Measurements from ENCODE around the gene CR1L. TPM values are rescaled to one million over a fixed set of nuclear protein-coding genes. Genes with fewer than 3 reads are reported as not detected.

CR1L gene
- total RNA-seq, 1 experiment from 2014 or later: not detected

- intact Hi-C loops (cut with micrococcal nuclease; ENCODE audit: unreplicated experiment): no loop called here
Measured at GRCh38 chr1:207666342-207666741, 21.4 kb downstream of the CR1L start.

GRCh38 chr1:207669528-207670009 lies 24.6 kb downstream of the CR1L start:
- no peaks in the 10 kb centered on the region for H3K9me2 ChIP-seq (ENCODE audit: insufficient read depth)
- no peak for DNase-seq
- no peaks in the 10 kb centered on the region for H3K36me3 ChIP-seq (ENCODE audit: low read depth)
- no peaks in the 10 kb centered on the region for H3K79me2 ChIP-seq (ENCODE audit: low read depth)
- CTCF ChIA-PET: no interaction called here
- H3K9me3 ChIP-seq (ENCODE audit: insufficient read depth, low read depth): no peaks in the 10 kb centered on the region
- TF ChIP-seq, protein P1, sequence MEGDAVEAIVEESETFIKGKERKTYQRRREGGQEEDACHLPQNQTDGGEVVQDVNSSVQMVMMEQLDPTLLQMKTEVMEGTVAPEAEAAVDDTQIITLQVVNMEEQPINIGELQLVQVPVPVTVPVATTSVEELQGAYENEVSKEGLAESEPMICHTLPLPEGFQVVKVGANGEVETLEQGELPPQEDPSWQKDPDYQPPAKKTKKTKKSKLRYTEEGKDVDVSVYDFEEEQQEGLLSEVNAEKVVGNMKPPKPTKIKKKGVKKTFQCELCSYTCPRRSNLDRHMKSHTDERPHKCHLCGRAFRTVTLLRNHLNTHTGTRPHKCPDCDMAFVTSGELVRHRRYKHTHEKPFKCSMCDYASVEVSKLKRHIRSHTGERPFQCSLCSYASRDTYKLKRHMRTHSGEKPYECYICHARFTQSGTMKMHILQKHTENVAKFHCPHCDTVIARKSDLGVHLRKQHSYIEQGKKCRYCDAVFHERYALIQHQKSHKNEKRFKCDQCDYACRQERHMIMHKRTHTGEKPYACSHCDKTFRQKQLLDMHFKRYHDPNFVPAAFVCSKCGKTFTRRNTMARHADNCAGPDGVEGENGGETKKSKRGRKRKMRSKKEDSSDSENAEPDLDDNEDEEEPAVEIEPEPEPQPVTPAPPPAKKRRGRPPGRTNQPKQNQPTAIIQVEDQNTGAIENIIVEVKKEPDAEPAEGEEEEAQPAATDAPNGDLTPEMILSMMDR (conservative IDR thresholded peaks at IDR 0.05): no peak
- TF ChIP-seq EZH2 (IDR thresholded peaks at IDR 0.05; ENCODE audit: low read depth): no peak
- H3K27ac ChIP-seq: no peak overlapping the region
- H3K4me3 ChIP-seq: no peak overlapping the region
- no peak overlapping the region for H3K4me2 ChIP-seq
- intact Hi-C loops (cut with micrococcal nuclease; ENCODE audit: unreplicated experiment): no loop called here
- no peak overlapping the region for H2AFZ ChIP-seq
- no peaks in the 10 kb centered on the region for H3K27me3 ChIP-seq (ENCODE audit: insufficient read depth, low read depth)
- POLR2A ChIA-PET (ENCODE audit: unreplicated experiment): no interaction called here
- BruUV-seq (replicated peaks): no TSS peak
- H4K20me1 ChIP-seq (ENCODE audit: insufficient read depth): no peaks in the 10 kb centered on the region
- H3K4me1 ChIP-seq (replicated peaks; ENCODE audit: insufficient read depth): no peaks in the 10 kb centered on the region
- no peaks in the 10 kb centered on the region for H3F3A ChIP-seq (ENCODE audit: insufficient read depth, low read depth)

More at GRCh38 chr1:207666342-207666741, 21.4 kb downstream of the CR1L start:
- Histone ChIP-seq H3K4me1 (replicated peaks; ENCODE audit: insufficient read depth) (no peaks in the 10 kb centered on the region), H2AFZ (no peak overlapping the region), H3K9me2 (ENCODE audit: insufficient read depth) (no peaks in the 10 kb centered on the region), H3K9me3 (ENCODE audit: insufficient read depth, low read depth) (no peaks in the 10 kb centered on the region), H4K20me1 (ENCODE audit: insufficient read depth) (no peaks in the 10 kb centered on the region), H3K27ac (no peak overlapping the region), H3K79me2 (ENCODE audit: low read depth) (no peaks in the 10 kb centered on the region), H3F3A (ENCODE audit: insufficient read depth, low read depth) (no peaks in the 10 kb centered on the region), H3K4me3 (no peak overlapping the region), H3K36me3 (ENCODE audit: low read depth) (no peaks in the 10 kb centered on the region), H3K27me3 (ENCODE audit: insufficient read depth, low read depth) (no peaks in the 10 kb centered on the region), H3K4me2 (no peak overlapping the region)
- POLR2A ChIA-PET (ENCODE audit: unreplicated experiment): no interaction called here
- no TSS peak for BruUV-seq (replicated peaks)
- no peak for DNase-seq
- TF ChIP-seq, protein P1 (conservative IDR thresholded peaks at IDR 0.05): no peak
- no peak for TF ChIP-seq EZH2 (IDR thresholded peaks at IDR 0.05; ENCODE audit: low read depth)
- CTCF ChIA-PET: no interaction called here

- no peaks in the 10 kb centered on the region for H3K79me2 ChIP-seq (ENCODE audit: low read depth)
- H3F3A ChIP-seq (ENCODE audit: insufficient read depth, low read depth): no peaks in the 10 kb centered on the region
- 0 out of 2 replicates have a peak, but pooled peaks cover 2% of the 10 kb centered on the region for H3K4me1 ChIP-seq (replicated peaks; ENCODE audit: insufficient read depth)
- DNase-seq: no peak
- H3K27ac ChIP-seq: no peak overlapping the region
- no peaks in the 10 kb centered on the region for H3K9me2 ChIP-seq (ENCODE audit: insufficient read depth)
- ChIA-PET POLR2A (ENCODE audit: unreplicated experiment) (no interaction called here), CTCF (no interaction called here)
- H2AFZ ChIP-seq: no peak overlapping the region
- intact Hi-C loops (cut with micrococcal nuclease; ENCODE audit: unreplicated experiment): no loop called here
- H3K27me3 ChIP-seq (ENCODE audit: insufficient read depth, low read depth): no peaks in the 10 kb centered on the region
- BruUV-seq (replicated peaks): no TSS peak
- H3K4me3 ChIP-seq: no peak overlapping the region
- H3K36me3 ChIP-seq (ENCODE audit: low read depth): no peaks in the 10 kb centered on the region
- H3K9me3 ChIP-seq (ENCODE audit: insufficient read depth, low read depth): no peaks in the 10 kb centered on the region
- H4K20me1 ChIP-seq (ENCODE audit: insufficient read depth): no peaks in the 10 kb centered on the region
- H3K4me2 ChIP-seq: no peak overlapping the region
- TF ChIP-seq, protein P1 (conservative IDR thresholded peaks at IDR 0.05): no peak
- no peak for TF ChIP-seq EZH2 (IDR thresholded peaks at IDR 0.05; ENCODE audit: low read depth)
Measured at GRCh38 chr1:207670192-207670591, 25.3 kb downstream of the CR1L start.

All from PC-9 (cell line).